NCI-H748 treated with DMSO at 0.1 percent for 48 hours (cell line): ENCODE data around the gene CPVL.

Experiments
- DNase-seq: peaks from one replicate; lab custom pipeline; 2025; lab: John Stamatoyannopoulos, UW

Gene CPVL

DNA sequence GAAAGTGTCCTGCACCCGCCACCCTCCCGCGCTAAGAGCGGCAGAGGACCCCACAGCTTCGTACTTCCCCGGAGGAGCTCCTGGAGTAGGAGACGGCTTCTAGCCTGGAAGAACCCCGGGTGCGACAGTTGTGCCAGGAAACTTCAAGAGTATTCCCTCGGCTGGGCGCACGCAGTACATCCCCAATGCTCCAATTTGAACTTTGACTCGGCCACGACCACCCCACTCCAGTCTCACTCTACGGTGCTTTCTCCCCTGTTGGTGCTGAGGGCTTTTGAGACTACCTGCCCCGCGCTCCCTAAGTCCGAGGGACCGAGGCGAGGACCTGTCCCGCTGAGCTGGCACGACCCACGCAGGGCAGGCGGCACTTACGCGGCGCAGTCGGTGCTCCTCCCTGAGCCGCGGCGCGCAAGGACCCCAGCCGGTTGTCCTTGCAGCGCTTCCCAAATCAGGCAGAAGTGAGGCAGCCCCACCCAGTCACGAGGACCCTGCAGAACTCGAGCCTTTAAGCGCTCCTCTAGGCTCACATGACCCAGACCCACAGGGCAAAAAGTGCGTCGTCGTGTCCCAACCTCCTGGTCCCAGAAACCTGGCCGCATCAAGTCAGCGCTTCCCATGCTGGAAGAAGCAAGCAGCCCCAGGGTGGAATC is at the start of gene CPVL:
Gene CPVL (minus strand): TSS at position 481 of the 650 bp plus-strand sequence. CDS start 25,476 bp downstream, outside the sequence.
- DNase-seq: peak; percentile 24

DNA sequence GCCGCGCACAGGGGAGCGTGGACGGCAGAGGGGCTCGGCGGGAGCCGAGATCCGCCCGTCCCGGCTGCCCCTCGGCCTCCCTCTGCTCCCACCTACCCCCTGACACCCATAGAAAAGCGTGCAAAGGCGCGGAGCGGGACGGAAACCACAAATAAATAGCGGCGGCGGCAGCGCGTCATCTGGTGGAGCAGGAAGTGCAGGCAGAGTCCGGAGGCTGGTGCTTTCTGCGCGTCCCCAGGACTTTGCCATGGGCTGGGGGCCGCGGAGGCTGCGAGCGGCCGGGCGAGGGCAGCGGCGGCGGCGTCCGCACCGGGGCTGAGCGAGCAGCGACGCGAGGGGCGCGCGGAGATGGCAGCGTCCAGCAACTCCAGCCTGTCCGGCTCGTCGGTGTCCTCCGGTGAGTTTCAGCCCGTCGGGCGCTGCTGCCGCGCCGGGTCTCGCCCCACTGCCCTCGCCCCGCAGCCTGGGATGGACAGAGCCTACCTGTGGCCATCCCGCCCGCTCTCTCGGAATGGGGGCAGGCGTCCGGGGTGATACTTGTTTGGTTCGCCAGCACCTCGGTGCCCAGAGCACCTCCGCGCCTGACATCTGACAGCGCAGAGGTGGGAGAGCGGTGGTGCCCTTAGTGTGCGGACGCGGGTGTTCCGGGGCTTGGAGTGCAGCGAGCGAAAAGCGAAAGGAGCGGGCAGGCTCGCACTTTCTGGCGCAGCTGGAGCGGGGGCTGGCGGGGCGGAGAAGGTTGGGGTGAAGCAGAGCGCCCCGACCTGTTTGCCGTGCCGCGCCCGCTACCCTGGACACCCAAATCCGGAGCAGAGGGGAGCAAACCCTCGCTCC is 48.5 kb upstream of the CPVL start, which contains the start of gene CHN2:
Gene CHN2 (plus strand): TSS at position 182 of the 834 bp plus-strand sequence.
- peak; percentile 54 for DNase-seq

DNA sequence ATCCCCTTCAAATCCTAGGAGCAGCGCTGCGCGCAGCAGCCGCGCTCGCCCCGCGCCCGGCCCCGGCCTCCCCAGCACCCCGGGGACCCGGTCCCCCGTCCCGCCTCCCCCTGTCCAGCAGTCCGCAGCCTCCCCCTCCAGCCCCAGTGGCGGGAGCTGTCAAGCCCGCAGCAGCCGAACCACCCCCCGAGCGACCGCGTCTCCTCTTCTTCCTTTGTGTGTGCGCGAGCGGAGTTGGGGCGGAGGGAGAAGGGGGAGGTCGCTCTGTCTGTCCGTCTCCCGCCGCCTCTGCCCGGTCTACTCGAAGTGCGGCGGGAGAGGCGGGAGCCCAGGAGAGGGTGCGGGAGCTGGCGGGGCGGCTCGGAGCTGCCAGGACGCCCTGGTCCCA is 47.9 kb upstream of the CPVL start:
- DNase-seq: no peak

DNA sequence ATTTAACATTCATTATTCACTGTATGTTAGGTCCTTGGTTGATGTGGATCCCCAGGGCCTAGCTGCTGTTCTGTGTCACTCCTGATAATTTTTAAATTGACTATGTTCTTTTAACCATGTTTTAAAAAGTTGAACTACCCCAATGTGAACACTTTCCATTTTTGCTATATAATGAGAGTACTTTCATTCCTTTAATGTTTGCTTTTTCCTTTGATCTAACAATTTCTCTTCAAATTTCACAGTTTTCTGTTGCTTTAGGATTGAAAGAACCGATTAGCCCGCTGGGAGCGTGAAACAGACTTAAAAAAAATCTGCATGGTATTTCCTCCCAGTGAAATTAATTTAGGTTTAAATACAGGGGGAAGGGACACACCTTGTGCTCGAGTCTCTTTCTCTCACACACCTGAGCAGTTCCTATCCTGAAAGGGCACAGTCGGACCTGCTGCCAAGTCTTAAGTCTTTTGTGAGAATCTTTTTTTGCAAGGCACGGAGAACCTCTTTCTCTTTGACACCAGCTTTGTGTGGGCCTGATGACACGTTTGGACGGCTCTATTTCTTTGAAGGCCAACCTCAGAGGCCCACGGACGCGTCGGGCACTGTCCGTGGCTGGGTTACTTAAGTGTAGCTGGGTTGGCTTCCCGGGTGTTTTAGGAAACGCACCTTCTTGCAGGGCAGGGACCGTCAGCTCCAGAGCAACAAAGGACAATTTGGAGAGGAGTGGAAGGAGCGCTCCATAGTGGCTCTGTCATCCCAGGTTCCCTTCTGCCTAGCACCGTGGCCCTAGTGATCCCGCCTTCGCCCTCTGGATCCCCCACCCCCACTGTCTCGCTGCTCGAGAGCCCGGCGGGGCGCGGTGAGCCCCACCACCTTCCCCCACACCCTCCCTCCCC is 47.2 kb upstream of the CPVL start:
- DNase-seq: no peak

DNA sequence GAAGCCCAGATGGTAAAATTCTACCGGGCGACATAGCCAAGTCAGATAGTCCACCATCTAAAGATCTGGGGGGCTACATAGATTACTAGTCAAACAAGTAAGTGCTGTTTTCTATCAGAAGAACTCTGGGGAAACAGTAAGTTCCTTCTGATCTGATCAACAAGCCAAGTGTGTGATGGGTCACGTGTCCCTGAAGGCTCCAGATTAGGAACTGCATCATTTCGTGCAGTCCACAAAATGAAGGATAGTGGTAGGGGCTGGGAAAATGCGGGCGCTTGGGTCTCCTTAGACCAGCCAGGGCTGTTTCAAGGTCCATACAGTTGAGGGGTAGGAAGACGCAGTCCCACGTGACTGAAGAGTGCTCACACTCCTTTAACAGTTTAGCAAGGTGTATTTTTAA is 46.5 kb upstream of the CPVL start:
- DNase-seq: no peak

DNA sequence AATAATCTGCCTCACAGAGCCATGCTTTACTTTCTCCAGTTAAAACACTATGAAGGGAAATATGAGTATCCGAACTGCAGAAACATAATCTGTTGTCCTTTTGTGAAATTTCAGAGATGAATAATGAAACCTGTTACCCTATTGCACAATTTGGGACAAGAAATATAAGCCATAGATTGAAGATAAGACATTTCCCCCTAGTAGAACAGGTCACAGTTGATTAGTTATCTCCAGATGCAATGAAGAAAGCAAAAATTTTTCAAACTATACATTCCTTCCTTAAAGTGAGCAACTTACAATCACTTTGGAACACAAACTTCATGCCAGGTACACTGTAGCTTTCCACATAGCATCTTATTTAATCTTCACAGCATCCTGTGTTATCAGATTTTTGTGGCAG is 46.0 kb upstream of the CPVL start:
- DNase-seq: no peak

DNA sequence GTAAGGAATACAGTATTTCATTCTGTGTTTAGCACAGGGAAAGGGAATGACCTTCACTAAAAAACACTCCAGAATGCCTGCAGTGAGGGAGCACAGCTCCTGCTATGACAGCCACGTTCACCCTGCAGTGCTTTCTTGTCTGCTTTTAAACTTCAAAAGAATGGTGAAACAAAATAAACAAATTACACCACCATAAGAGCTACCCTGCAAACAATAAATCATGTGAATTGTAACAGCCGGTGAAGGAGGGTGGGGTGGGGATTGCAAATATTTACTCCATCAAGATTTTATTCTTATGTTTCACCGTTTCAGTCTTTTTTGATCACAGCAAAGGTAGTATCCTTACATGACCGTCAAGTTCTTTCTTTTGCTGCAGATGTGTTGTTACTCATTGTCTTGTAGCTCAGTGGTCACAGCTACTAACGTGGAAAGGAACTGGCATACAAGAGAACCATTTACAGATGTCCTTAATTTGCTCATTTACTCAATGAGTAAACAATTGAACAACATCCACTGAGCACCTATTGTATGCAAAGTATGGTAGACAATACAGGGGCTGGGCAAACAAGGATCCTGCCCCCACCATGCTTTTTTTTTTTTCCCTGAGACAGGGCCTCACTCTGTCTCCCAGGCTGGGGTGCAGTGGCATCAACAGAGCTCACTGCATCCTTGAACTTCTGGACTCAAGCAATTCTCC is 44.2 kb upstream of the CPVL start:
- peak; percentile 91 for DNase-seq

DNA sequence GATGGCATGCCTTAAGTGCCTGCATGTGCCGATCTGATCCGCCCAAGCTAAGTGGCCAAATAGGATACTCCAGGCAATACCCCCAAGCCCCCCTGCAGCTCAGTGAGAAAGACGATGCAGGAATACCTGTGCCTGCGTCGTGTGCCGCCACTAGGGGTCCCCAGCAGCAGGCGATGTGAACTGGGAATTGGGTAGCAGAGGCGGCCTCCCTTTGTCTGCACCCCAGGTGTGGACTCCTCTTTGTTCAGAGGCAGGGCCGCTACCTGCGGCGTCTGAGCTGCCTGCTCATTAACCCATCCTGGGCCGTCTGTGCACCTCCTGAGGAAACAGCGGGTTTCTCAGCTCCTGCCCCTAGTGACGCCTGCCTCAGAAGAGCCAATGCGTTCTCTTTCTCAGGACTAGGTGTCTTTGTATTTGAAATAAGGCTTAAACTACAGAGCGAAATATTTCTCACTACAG is 43.4 kb upstream of the CPVL start:
- DNase-seq: peak; percentile 95

DNA sequence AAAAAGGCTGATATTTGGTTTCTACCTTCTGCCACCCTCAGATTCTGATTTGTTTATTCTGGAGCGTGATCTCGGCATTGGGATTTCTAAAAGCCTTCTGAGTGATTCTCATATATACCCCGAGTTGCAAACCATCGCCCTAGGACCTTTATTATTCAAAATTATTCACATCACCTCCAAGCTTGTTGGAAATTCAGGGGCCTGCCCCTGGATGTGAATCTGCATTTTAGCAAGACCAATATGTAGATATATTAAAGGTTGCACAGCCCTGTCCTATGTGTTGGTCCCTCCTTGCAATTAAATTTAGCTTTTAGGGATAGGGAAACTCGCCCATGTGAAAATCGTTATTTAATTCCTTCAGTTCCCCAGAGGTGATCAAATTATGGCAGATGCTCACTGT is 39.3 kb upstream of the CPVL start:
- DNase-seq: no peak

DNA sequence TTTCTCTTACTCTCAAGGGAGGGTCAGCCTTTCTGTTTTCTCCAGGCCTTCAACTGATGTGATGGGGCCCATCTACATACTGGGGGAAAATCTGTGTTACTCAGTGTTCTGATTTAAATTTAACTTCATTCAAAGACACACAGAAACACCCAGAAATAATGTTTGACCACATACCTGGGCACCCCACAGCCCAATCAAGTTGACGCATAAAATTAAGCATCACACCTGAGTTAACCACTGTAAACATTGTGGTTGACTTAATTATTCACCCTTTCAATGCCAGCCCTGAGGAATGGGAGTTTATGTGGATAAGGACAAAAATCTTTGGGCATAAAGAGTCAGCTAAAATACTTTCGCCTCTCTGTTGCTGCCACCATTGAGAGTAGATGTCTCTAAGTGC is 38.3 kb upstream of the CPVL start:
- DNase-seq: no peak

DNA sequence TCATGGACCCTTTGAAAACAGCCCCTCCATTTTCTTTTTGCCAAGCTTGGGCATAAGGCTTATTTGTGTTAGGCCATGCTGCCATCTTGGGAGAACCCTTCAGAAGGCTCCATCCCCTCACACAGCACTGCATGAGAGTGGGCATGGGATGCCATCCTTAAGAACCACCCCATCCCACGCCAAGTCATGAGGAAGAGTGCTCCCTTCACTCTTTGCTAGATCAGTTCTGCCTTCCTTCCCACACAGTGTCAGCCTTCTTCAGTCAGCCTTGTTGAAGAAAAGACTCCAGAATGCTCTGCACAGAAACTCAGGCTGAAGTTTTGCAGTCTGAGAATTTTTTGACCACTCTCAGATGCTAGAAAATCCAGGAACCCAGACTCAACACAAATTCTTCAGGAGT is 32.8 kb upstream of the CPVL start:
- DNase-seq: no peak

DNA sequence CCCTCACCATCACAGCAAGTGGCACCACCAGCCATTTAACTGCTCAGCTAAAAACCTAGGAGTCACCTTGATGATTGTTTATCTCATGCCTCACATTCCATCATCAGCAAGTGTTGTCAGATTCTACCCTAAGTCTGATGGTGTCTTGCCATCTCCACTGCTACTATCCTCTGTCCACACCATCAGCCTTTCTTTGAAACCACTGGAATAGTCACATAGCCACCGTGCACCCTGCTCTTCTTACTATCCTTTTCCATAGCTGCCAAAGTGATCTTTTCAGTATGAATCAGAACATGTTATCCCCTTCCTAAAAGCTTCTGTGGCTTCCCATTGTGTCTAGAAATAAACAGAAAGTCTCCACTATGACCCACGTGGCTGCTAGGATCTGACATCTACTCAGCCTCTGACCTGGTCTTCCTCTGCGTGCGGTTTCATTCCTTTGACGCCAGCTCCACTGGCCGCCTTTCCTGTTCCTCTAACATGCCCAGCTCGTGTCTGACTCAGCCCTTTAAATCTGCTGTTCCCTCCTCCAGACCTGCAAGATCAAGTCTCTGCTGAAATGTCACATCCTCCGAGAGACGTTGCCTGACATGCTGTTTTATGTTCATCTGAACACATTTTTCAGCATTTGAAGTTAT is 31.7 kb upstream of the CPVL start:
- DNase-seq: no peak

DNA sequence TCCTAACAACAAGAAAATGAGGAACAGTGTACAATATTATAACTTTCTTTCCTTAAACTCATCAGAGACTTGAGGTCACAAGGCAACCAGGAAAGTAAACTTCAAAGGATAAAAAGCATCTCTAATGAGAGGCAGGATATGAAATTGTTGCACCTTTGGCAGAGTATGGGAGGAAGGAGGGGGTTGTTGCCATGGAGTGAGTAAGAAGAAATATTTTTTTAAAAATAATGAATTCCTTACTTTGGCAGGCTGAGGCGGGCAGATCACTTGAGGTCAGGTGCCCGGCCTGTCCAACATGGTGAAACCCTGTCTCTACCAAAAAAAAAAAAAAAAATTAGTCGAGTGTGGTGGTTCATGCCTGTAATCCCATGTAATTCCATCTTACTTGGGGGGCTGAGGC is 27.1 kb upstream of the CPVL start:
- no peak for DNase-seq

DNA sequence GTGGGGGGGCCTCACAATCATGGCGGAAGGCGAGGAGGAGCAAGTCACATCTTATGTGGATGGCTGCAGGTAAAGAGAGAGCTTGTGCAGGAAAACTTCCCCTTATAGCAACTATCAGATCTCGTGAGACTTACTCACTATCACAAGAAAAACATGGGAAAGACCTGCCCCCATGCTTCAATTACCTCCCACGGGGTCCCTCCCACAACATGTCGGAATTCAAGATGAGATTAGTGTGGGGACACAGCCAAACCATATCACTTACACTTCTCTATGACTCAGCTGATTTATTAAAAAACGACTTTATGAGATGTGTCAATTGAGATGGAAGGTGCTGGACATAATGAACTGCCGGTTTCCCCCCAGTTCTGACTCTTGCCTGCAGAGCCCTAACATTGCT is 24.4 kb upstream of the CPVL start:
- no peak for DNase-seq

DNA sequence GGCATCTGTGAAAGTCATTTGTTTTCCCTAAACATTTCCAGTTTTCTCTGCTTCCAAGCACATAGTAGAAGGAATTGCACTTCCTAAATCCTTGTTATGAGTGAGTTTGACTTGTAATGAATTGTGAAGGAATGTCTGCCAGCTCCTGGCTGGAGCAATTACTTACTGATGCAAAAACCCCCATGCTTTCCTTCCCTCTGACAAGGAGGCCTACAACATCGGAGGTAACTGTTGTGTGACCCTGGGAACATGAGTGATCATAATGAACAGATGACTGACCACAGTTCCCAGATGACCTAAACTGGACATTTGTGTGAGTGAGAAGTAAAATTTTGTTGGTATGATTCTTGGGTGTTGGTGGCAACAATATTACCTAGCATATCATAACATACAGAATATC is 21.4 kb upstream of the CPVL start:
- no peak for DNase-seq

DNA sequence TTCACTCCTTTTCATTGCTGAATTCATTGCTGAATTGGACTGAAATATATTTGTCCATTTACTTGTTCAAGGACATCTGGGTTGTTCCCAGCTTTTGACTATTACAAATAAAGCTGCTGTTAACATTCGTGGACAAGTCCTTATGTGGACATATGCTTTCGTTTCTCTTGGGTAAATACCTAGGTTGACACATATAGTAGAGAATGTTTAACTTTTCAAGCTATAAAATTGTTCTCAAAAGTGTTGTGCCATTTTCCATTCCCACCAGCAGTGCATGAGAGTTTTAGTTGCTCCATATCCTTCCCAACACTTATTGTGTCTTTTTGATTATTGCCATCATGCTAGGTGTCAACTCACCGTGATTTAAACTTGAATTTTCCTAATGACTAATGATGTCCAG is 17.5 kb upstream of the CPVL start:
- DNase-seq: no peak

DNA sequence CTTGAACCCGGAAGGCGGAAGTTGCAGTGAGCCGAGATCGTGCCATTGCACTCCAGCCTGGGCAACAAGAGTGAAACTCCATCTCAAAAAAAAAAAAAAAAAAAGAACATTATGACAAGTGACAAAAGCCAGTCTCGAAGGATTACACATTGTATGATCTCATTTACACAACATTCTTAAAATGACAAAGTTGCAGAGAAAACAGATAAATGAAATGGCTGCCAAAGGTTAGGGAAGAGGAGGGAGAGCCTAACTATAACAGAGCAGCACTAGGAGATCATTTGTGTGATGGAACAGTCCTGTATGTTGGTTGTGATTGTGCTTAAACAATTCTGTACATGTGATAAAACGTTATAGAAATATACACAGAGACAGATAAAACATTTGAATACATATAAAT is 16.2 kb upstream of the CPVL start:
- DNase-seq: no peak

DNA sequence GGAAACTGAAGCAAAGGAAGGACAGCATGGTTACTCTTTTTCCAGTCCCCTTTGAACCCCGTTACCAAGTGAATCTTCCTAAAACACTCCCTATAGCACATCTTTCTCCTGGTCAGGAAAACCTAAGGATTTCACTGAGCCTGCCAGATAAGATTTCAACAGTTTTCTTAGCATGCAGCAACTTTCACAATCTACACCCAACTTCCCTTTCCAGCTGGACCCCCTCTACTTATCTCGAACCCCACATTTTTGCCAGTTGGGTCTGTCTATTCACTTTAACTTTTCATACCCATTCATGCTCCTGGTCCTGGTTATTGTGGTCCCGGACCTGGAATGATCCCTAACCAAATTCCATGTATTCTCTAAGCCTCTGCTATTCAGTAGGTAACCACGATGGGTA is 14.9 kb upstream of the CPVL start:
- DNase-seq: no peak

DNA sequence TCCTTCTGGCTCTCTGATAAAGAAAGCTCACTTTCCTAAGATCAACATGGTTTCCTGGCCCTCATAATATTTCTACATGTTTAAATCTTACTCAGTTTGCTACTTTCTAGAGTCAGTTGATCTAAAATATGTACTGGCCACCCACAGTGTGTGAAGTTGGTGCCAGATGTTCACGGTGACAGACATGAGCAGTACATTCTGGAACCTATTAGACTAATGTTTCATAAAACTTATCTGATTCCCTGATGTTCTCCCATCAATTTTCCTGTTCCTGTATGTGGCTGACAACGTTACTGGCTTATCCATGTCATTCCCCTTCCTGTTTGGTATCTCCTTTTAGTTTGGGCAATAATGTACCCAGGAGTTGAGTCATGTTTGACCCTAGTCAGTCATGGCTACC is 13.7 kb upstream of the CPVL start:
- DNase-seq: no peak

DNA sequence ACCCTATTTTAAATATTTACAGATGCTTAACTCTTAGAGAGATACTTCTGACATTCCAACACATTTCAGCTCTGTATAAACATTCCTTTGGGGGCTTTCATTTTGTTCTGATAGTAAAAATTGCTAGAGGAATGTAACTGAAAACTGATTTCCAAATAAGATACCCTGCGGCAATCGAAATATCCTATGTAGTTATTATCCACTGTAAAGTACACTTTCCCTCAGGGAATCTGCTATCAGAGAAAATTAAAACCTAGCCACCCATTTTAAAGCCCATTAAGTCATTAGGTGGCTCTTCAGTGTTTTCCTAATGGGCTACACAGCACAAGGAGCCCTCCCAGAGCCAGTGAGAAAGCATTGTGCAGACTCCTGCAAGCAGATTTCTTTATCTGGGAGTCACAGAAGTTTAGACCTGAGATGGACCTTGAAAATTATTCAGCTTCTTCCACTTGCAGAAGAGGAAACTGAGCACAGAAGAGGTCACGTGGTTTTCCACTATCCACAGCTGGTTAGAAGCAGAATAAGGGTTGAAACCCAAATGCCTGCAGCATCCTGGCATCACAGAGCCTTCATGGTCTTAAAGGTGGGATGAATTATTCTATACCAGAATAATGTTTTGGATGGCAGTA is 12.6 kb upstream of the CPVL start:
- no peak for DNase-seq

DNA sequence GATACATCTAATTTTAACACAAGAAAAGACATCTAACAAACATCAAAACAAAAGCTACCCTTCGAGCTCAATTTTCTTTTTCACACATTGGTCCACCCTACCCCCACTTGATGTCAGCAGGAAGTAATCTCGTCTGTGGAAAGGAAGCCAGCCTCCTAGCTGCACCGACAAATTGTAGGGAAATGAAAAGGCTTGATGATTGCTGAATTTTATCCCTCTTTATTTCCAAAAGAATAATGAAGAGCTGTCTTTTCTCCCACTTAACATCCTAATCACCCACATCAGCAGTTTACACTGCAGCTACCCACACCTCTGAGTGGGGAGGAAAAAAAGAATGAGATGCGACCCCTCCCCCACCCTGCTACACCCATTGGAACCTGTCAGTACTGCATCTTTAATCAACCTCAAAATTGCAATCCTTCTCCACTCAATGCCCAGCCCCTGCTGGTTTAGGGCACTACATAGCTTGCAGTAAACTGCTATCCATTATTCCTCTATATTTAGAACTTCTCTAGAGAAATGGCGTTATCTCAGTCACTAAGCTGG is 10.6 kb upstream of the CPVL start:
- DNase-seq: peak; percentile 8
